K562 (cell line): ENCODE results near the gene CCM2. TPM values are rescaled to one million over a fixed set of nuclear protein-coding genes. Genes with fewer than 3 reads are reported as not detected.

Experiments used
- ATAC-seq: fragments of 200-7000 bp; cut with Tn5 transposase; 3 replicates; pipeline ENCODE4 v1.9.1; 2020; ENCODE audit warnings: moderate library complexity
- BruUV-seq: library from RNA; stranded (reverse); fragments of 400-500 nt; replicated peaks from 2 replicates; lab custom pipeline; 2021; lab: Mats Ljungman, UMichigan
- CTCF ChIA-PET: fragments of 300-600 bp; formaldehyde crosslinking; extraction: SDS; loops from one replicate; lab custom pipeline; 2021; ENCODE audit warnings: low intra/inter-chr PET ratio; lab: Yijun Ruan, JAX
- POLR2A ChIA-PET: fragments of 300-600, 350-650 bp; sonication (Branson Sonifier 250); formaldehyde crosslinking; extraction: SDS; loops from one replicate; lab custom pipeline; 2021; ENCODE audit warnings: antibody characterized with exemption, inconsistent platforms; lab: Yijun Ruan, JAX
- DNase-seq, 4 experiments: peaks; one replicate each; pipeline versions ENCODE4 v3.0.0 to v3.0.0-alpha.2; 2011 to 2018; ENCODE audit warnings: low spot score in 3 of 4, mixed read lengths in 3 of 4; ENCODE audit errors: extremely low read depth in 1 of 4
- FAIRE-seq: peaks from 2 replicates; lab custom pipeline; 2011; peaks lifted over from hg19 to GRCh38; lab: Jason Lieb, UNC
- H2AFZ ChIP-seq: 2 replicates; pipeline ENCODE4 v1.6.0; 2011; ENCODE audit warnings: low read depth, low read length, control low read depth, inconsistent platforms
- H3K27ac ChIP-seq: fragments of 200-600 bp; 3 replicates; pipeline ENCODE4 v1.8.0; 2011; ENCODE audit warnings: low read depth, mild to moderate bottlenecking, control low read depth, inconsistent platforms, low read length, moderate library complexity, mixed read lengths; ENCODE audit errors: extremely low read depth
- H3K27me3 ChIP-seq, 2 experiments: fragments of 300-600 bp in 1 of 2; 2 replicates in 1 of 2; 3 replicates in 1 of 2; pipeline versions ENCODE4 v1.6.0 to v1.8.0; 2011; ENCODE audit warnings: inconsistent platforms in 2 of 2, low read length in 2 of 2, mild to moderate bottlenecking in 1 of 2, mixed read lengths in 1 of 2, moderate library complexity in 1 of 2; ENCODE audit not compliant: control insufficient read depth in 2 of 2, insufficient read depth in 2 of 2
- H3K36me3 ChIP-seq: fragments of 300-600 bp; 3 replicates; pipeline ENCODE4 v1.8.0; 2011; ENCODE audit warnings: mild to moderate bottlenecking, low read length, inconsistent platforms; ENCODE audit not compliant: control insufficient read depth, insufficient read depth
- H3K4me1 ChIP-seq, 2 experiments: fragments of 200-600 bp in 1 of 2; replicated peaks in 1 of 2; 2 replicates in 1 of 2; 3 replicates in 1 of 2; pipeline versions ENCODE4 v1.5.1 to v1.8.0; 2011; ENCODE audit warnings: inconsistent platforms in 2 of 2, low read length in 2 of 2, mild to moderate bottlenecking in 1 of 2, mixed read lengths in 1 of 2, moderate library complexity in 1 of 2; ENCODE audit not compliant: control insufficient read depth in 2 of 2, insufficient read depth in 2 of 2
- H3K4me2 ChIP-seq: 2 replicates; pipeline ENCODE4 v1.6.1; 2011; ENCODE audit warnings: low read length, control low read depth, inconsistent platforms, mixed read lengths; ENCODE audit not compliant: insufficient read depth
- H3K4me3 ChIP-seq: fragments of 200-600 bp; sonication (generic), shearing (Covaris generic); 2 replicates; pipeline ENCODE4 v1.5.1; 2016; ENCODE audit warnings: control low read depth, inconsistent platforms
- H3K79me2 ChIP-seq: fragments of 200-600 bp; 3 replicates; pipeline ENCODE4 v1.8.0; 2011; ENCODE audit warnings: low read length, inconsistent platforms; ENCODE audit not compliant: control insufficient read depth, insufficient read depth
- H3K9ac ChIP-seq, 2 experiments: 2 replicates each; pipeline versions ENCODE4 v1.6.0 to v1.6.1; 2011; ENCODE audit warnings: low read depth in 2 of 2, low read length in 2 of 2, control low read depth in 1 of 2, inconsistent platforms in 1 of 2, mild to moderate bottlenecking in 1 of 2, mixed read lengths in 1 of 2; ENCODE audit not compliant: insufficient read depth in 1 of 2
- H3K9me1 ChIP-seq: one replicate; pipeline ENCODE4 v1.6.0; 2011; ENCODE audit warnings: inconsistent platforms, mild to moderate bottlenecking, low read length, moderate library complexity; ENCODE audit not compliant: control insufficient read depth, insufficient read depth
- H3K9me3 ChIP-seq: replicated peaks from 2 replicates; pipeline ENCODE4 v1.5.1; 2011; ENCODE audit warnings: low read depth, low read length, inconsistent platforms; ENCODE audit not compliant: control insufficient read depth, insufficient read depth
- H4K20me1 ChIP-seq: replicated peaks from 2 replicates; pipeline ENCODE4 v1.6.1; 2011; ENCODE audit warnings: low read length, inconsistent platforms, mixed read lengths; ENCODE audit not compliant: control insufficient read depth, insufficient read depth
- PHTF2 ChIP-seq: fragments of 250-450 bp; sonication (Bioruptor Pico); IDR thresholded peaks from 2 replicates; pipeline ENCODE4 v1.5.0; 2021; ENCODE audit warnings: mild to moderate bottlenecking
- STAG1 ChIP-seq: sonication (generic); formaldehyde crosslinking; IDR thresholded peaks from 2 replicates; pipeline ENCODE4 v1.5.0; 2020; ENCODE audit warnings: missing genetic modification reagents, borderline replicate concordance
- ZNF184 ChIP-seq: sonication (generic); formaldehyde crosslinking; IDR thresholded peaks from 2 replicates; pipeline ENCODE4 v1.5.0; 2020; ENCODE audit warnings: missing genetic modification reagents
- ZNF347 ChIP-seq: fragments of 450-650 bp; formaldehyde crosslinking; IDR thresholded peaks from 2 replicates; pipeline ENCODE4 v1.4.0; 2020; ENCODE audit warnings: low read depth, mild to moderate bottlenecking, moderate library complexity
- WGBS: fragments of 100-300 bp; shearing (Covaris generic); methylation state at CpG from one replicate; pipeline ENCODE4 v1.1.6; 2016; ENCODE audit warnings: low coverage, mixed read lengths; ENCODE audit not compliant: insufficient coverage; ENCODE audit errors: missing lambda C conversion rate; 5-methylcytosine and 5-hydroxymethylcytosine counted together
- in situ Hi-C: fragments of 300-500 bp; cut with MboI; formaldehyde crosslinking; loops from 4 replicates; pipeline ENCODE4 v1.15.0; 2018; ENCODE audit warnings: inconsistent platforms, mixed read lengths
- intact Hi-C: fragments of 100-400 bp; cut with micrococcal nuclease; formaldehyde crosslinking; loops from 2 replicates; pipeline ENCODE4 v1.14.2; 2022
- polyA plus RNA-seq, 8 experiments: library from polyadenylated mRNA; depleted of rRNA in 4 of 8; stranded (reverse) in 5 of 8; unstranded in 3 of 8; fragments of >200 nt; fragmentation: Nextera tagmentation in 2 of 8; fragmentation: Illumina TruSeq in 1 of 8; extraction: Ambion mirVana in 2 of 8; extraction: Trizol in 1 of 8; gene quantifications; 2 replicates each; pipeline versions ENCODE4 v1.2.1 to v1.2.3, GENCODE V29; 2011 to 2014; ENCODE audit warnings: inconsistent platforms in 1 of 8, missing spikeins in 1 of 8
- total RNA-seq, 7 experiments: library from RNA; depleted of rRNA in 6 of 7; stranded (reverse); fragments of >200 nt in 6 of 7; fragmentation: Illumina TruSeq in 2 of 7; extraction: Trizol in 2 of 7; gene quantifications; 2 replicates each; pipeline versions ENCODE4 v1.2.1 to v1.2.3, GENCODE V29; 2011 to 2021; ENCODE audit warnings: low replicate concordance in 1 of 7
- TF ChIP-seq, protein P1 (sequence below), 2 experiments: fragments of 450-650 bp; formaldehyde crosslinking in 1 of 2; IDR thresholded peaks; 2 replicates each; pipeline versions ENCODE4 v1.4.0 to v1.6.1; 2014 to 2020; ENCODE audit warnings: mild to moderate bottlenecking in 2 of 2, borderline replicate concordance in 1 of 2, low read depth in 1 of 2
- TF ChIP-seq, protein P2 (sequence below), 2 experiments: fragments of 450-650 bp; conservative IDR thresholded peaks; 2 replicates each; pipeline ENCODE4 v1.6.1; 2017; ENCODE audit warnings: mild to moderate bottlenecking in 2 of 2, moderate library complexity in 2 of 2

Gene CCM2
- total and polyA plus RNA-seq, 9 of the 15 experiments (the other 6 are each of a cell fraction or from before 2014, with no cell fraction given): 0.41 to 38.6 (median 25.9) TPM

GRCh38 chr7:45017253-45017652, 17.3 kb downstream of the CCM2 start:
- in situ Hi-C loops: no loop called here
- Histone ChIP-seq H3K79me2 (peaks cover 63% of the 10 kb centered on the region), H3K27me3 (no peaks in the 10 kb centered on the region), H3K27ac (no peak overlapping the region), H3K9me1 (no peaks in the 10 kb centered on the region), H3K4me3 (no peak overlapping the region), H3K4me2 (no peak overlapping the region), H3K9me3 (no peaks in the 10 kb centered on the region), H4K20me1 (no peaks in the 10 kb centered on the region; the same call in 1 of the 2 replicates), H2AFZ (no peak overlapping the region), H3K4me1 (peaks cover 3 to 4% of the 10 kb centered on the region in 2 experiments; a peak in 2 of 5 replicates), H3K9ac (no peak overlapping the region), H3K36me3 (peaks cover 26% of the 10 kb centered on the region)
- no TSS peak for BruUV-seq
- CTCF ChIA-PET: no interaction called here
- no peak; the same call in 1 of the 3 replicates for ATAC-seq
- no peak for DNase-seq
- POLR2A ChIA-PET: interaction anchor here (0.7 kb wide), 1 partner anchor 135 kb away, joined by 4 read pairs; no protein-coding TSS in a partner anchor
- 89% methylated on average over 3 of the region's 3 CpGs for WGBS
- intact Hi-C loops: no loop called here
- FAIRE-seq: no peak
- TF ChIP-seq, protein P1, sequence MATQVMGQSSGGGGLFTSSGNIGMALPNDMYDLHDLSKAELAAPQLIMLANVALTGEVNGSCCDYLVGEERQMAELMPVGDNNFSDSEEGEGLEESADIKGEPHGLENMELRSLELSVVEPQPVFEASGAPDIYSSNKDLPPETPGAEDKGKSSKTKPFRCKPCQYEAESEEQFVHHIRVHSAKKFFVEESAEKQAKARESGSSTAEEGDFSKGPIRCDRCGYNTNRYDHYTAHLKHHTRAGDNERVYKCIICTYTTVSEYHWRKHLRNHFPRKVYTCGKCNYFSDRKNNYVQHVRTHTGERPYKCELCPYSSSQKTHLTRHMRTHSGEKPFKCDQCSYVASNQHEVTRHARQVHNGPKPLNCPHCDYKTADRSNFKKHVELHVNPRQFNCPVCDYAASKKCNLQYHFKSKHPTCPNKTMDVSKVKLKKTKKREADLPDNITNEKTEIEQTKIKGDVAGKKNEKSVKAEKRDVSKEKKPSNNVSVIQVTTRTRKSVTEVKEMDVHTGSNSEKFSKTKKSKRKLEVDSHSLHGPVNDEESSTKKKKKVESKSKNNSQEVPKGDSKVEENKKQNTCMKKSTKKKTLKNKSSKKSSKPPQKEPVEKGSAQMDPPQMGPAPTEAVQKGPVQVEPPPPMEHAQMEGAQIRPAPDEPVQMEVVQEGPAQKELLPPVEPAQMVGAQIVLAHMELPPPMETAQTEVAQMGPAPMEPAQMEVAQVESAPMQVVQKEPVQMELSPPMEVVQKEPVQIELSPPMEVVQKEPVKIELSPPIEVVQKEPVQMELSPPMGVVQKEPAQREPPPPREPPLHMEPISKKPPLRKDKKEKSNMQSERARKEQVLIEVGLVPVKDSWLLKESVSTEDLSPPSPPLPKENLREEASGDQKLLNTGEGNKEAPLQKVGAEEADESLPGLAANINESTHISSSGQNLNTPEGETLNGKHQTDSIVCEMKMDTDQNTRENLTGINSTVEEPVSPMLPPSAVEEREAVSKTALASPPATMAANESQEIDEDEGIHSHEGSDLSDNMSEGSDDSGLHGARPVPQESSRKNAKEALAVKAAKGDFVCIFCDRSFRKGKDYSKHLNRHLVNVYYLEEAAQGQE (IDR thresholded peaks at IDR 0.05; ENCODE audit: borderline replicate concordance): no peak
- TF ChIP-seq, protein P1 (CRISPR knock-in tag; IDR thresholded peaks at IDR 0.05; ENCODE audit: low read depth): no peak
- TF ChIP-seq ZNF184 (CRISPR knock-in tag): no peak
- no peak for TF ChIP-seq STAG1 (CRISPR knock-in tag)
- TF ChIP-seq ZNF347 (CRISPR knock-in tag): no peak
- no peak for TF ChIP-seq PHTF2 (CRISPR knock-in tag)
- TF ChIP-seq, protein P2, sequence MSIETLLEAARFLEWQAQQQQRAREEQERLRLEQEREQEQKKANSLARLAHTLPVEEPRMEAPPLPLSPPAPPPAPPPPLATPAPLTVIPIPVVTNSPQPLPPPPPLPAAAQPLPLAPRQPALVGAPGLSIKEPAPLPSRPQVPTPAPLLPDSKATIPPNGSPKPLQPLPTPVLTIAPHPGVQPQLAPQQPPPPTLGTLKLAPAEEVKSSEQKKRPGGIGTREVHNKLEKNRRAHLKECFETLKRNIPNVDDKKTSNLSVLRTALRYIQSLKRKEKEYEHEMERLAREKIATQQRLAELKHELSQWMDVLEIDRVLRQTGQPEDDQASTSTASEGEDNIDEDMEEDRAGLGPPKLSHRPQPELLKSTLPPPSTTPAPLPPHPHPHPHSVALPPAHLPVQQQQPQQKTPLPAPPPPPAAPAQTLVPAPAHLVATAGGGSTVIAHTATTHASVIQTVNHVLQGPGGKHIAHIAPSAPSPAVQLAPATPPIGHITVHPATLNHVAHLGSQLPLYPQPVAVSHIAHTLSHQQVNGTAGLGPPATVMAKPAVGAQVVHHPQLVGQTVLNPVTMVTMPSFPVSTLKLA (conservative IDR thresholded peaks at IDR 0.05): no peak
